Upper lobe of left lung (tissue), 6 donors: ENCODE data around the gene OLAH. TPM values are rescaled to one million over a fixed set of nuclear protein-coding genes. Genes with fewer than 3 reads are reported as not detected.

ENCODE experiments used
- ATAC-seq, 2 donors: fragments of 200-7000 bp; cut with Tn5 transposase; one replicate each; pipeline ENCODE4 v1.9.1; 2022; ENCODE audit warnings: mild to moderate bottlenecking in 2 of 2, moderate library complexity in 2 of 2; ENCODE audit not compliant: low FRiP score in 2 of 2
- DNase-seq, 2 donors: peaks; one replicate each; pipeline ENCODE4 v3.0.0-alpha.2; 2019 to 2020
- H3K27ac ChIP-seq, 4 donors: fragments of 200-600 bp; sonication (generic); one replicate each; pipeline ENCODE4 v1.5.1; 2016 to 2019
- H3K27me3 ChIP-seq, 4 donors: fragments of 200-600 bp; sonication (generic); one replicate each; pipeline ENCODE4 v1.5.1; 2017 to 2019
- H3K36me3 ChIP-seq, 4 donors: fragments of 200-600 bp; sonication (generic); one replicate each; pipeline ENCODE4 v1.5.1; 2016 to 2019
- H3K4me1 ChIP-seq, 4 donors: fragments of 200-600 bp; sonication (generic); one replicate each; pipeline ENCODE4 v1.5.1; 2018 to 2019
- H3K4me3 ChIP-seq, 4 donors: fragments of 200-600 bp; sonication (generic); one replicate each; pipeline ENCODE4 v1.5.1; 2017 to 2019; ENCODE audit warnings: mild to moderate bottlenecking in 2 of 4, moderate library complexity in 1 of 4
- H3K9me3 ChIP-seq, 4 donors: fragments of 200-600 bp; sonication (generic); one replicate each; pipeline ENCODE4 v1.5.1; 2018 to 2019
- EP300 ChIP-seq, 4 donors: sonication (generic); formaldehyde crosslinking; IDR thresholded peaks; one replicate each; pipeline ENCODE4 v1.5.1; 2017; ENCODE audit warnings: antibody characterized with exemption in 4 of 4, control low read depth in 2 of 4
- POLR2A ChIP-seq, 4 donors: fragments of 450-650 bp; IDR thresholded peaks; one replicate each; pipeline ENCODE4 v1.5.1; 2016 to 2017; ENCODE audit warnings: antibody characterized with exemption in 4 of 4, mild to moderate bottlenecking in 2 of 4
- POLR2AphosphoS5 ChIP-seq, 2 donors: sonication (generic); formaldehyde crosslinking; IDR thresholded peaks; one replicate each; pipeline ENCODE4 v1.5.1; 2017; ENCODE audit warnings: antibody characterized with exemption in 2 of 2
- WGBS, 2 donors: methylation state at CpG; one replicate each; pipeline ENCODE4 v1.1.5; 2017 to 2018; 5-methylcytosine and 5-hydroxymethylcytosine counted together
- total RNA-seq, 6 donors: library from RNA; depleted of rRNA in 4 of 6; stranded (reverse); fragments of >200 nt in 4 of 6; gene quantifications; one replicate each; pipeline versions ENCODE4 v1.1.0 to v1.2.1, GENCODE V29; 2016 to 2021
- TF ChIP-seq, protein P1 (sequence below), 6 experiments: fragments of 450-650 bp in 4 of 6; fragments of 200-600 bp in 2 of 6; sonication (generic) in 2 of 6; IDR thresholded peaks; one replicate each; pipeline ENCODE4 v1.5.1; 2016 to 2019; ENCODE audit warnings: antibody characterized with exemption in 6 of 6
- donor health status: DM: no; HTN: no; CAD: no; lungs with moderate emphysema.
- donor health status: DM: no; HTN: yes; CAD: no; lungs with severe emphysema.

The OLAH gene
- total RNA-seq, 6 donors from 2014 or later: 1.1 to 5.6 (median 2.4) TPM

DNA sequence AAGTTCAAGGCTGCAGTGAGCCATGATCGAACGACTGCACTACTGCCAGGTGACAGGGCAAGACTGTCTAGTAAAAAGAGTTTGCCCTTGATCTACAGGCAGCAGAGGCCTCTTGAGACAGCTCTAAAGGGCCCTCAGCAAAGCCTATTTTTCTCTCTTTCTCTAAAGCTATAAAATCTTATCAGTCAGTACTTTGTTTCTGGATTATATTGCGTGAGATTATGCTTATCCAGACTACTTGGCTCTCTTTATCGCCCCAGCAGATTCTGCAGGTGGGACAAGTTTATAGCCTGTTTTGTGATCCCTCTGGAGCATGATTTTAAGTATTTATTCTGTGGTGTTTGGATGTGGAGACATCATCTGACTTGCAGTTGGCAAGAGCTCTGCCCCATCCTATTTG lies 56.1 kb downstream of the OLAH start:
- TF ChIP-seq, protein P1, sequence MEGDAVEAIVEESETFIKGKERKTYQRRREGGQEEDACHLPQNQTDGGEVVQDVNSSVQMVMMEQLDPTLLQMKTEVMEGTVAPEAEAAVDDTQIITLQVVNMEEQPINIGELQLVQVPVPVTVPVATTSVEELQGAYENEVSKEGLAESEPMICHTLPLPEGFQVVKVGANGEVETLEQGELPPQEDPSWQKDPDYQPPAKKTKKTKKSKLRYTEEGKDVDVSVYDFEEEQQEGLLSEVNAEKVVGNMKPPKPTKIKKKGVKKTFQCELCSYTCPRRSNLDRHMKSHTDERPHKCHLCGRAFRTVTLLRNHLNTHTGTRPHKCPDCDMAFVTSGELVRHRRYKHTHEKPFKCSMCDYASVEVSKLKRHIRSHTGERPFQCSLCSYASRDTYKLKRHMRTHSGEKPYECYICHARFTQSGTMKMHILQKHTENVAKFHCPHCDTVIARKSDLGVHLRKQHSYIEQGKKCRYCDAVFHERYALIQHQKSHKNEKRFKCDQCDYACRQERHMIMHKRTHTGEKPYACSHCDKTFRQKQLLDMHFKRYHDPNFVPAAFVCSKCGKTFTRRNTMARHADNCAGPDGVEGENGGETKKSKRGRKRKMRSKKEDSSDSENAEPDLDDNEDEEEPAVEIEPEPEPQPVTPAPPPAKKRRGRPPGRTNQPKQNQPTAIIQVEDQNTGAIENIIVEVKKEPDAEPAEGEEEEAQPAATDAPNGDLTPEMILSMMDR (IDR thresholded peaks at IDR 0.05): no peak
- TF ChIP-seq POLR2AphosphoS5 (IDR thresholded peaks at IDR 0.05) (no peak), EP300 (IDR thresholded peaks at IDR 0.05) (no peak), POLR2A (IDR thresholded peaks at IDR 0.05) (no peak)
- no peaks in the 10 kb centered on the region for H3K9me3 ChIP-seq
- H3K27ac ChIP-seq: no peak overlapping the region
- H3K27me3 ChIP-seq: no peaks in the 10 kb centered on the region
- no peak for DNase-seq
- peaks cover 13 to 34% (median 23%) of the 10 kb centered on the region in 4 donors for H3K4me1 ChIP-seq
- 76 to 80% methylated on average over 4 of the region's 4 CpGs for WGBS, 2 donors
- H3K4me3 ChIP-seq: no peak overlapping the region
- peaks cover 11 to 37% (median 22%) of the 10 kb centered on the region in 4 donors for H3K36me3 ChIP-seq
- no peak for ATAC-seq

DNA sequence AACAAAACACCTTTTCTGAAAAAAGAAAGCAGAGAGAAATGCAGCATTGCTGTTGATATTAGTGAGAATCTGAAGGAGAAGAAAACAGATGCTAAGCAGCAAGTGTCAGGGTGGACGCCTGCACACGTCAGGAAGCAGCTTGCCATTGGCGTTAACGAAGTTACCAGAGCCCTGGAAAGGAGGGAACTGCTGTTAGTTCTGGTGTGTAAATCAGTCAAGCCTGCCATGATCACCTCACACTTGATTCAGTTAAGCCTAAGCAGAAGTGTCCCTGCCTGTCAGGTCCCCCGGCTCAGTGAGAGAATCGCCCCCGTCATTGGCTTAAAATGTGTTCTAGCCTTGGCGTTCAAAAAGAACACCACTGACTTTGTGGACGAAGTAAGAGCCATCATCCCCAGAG lies 59.8 kb downstream of the OLAH start:
- Histone ChIP-seq H3K4me3 (no peak overlapping the region), H3K9me3 (no peaks in the 10 kb centered on the region), H3K4me1 (peaks cover 8 to 23% (median 15%) of the 10 kb centered on the region in 4 donors), H3K36me3 (peaks cover 11 to 56% (median 28%) of the 10 kb centered on the region in 4 donors), H3K27ac (no peak overlapping the region), H3K27me3 (no peaks in the 10 kb centered on the region)
- ATAC-seq (no peak), DNase-seq (no peak)
- 92 to 94% methylated on average over 9 of the region's 9 CpGs for WGBS, 2 donors
- TF ChIP-seq POLR2AphosphoS5 (IDR thresholded peaks at IDR 0.05) (no peak), EP300 (IDR thresholded peaks at IDR 0.05) (no peak), POLR2A (IDR thresholded peaks at IDR 0.05) (no peak)
- TF ChIP-seq, protein P1 (IDR thresholded peaks at IDR 0.05): no peak

DNA sequence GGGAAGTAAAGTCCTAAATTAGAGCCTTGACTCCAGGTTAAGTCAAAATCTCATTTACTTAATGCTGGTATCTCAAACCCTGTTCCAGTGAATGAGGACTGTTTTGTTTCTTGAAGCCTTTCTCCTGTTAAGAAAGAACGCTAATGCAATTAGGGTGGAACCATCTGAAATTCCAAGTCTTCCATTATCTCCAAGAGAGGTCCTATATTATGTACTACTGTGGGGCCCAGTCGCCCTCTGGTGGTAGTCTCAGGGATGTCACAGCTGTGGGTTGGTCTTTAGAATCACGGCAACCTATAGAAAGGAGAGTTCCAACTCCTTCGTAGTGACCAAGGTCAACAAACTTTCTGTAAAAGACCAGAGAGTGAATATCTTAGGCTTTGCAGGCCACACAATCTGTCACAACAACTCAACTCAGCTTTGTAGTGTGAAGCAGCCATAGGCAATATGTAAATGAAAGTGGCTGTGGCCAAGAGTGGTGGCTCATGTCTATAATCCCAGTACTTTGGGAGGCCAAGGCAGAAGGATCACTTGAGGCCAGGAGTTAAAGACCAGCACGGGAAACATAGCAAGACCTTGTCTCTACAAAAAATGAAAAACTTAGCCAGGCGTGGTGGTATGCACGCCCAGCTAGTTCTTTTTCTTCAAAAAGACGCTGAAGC lies 62.7 kb downstream of the OLAH start:
- 46 to 64% methylated on average over 8 of the region's 8 CpGs for WGBS, 2 donors
- H3K27me3 ChIP-seq: no peaks in the 10 kb centered on the region
- H3K4me1 ChIP-seq: peaks cover 0 to 6% (median 2%) of the 10 kb centered on the region in 4 donors
- DNase-seq (peak in 1 of 2 donors; percentile 83), ATAC-seq (peak; percentile 90 to 91)
- no peak overlapping the region for H3K27ac ChIP-seq
- H3K9me3 ChIP-seq: no peaks in the 10 kb centered on the region
- H3K4me3 ChIP-seq: no peak overlapping the region
- TF ChIP-seq, protein P1 (IDR thresholded peaks at IDR 0.05): peak; percentile 60 to 83 (median 81)
- no peak for TF ChIP-seq EP300 (IDR thresholded peaks at IDR 0.05)
- peaks cover 15 to 67% (median 29%) of the 10 kb centered on the region in 4 donors for H3K36me3 ChIP-seq

DNA sequence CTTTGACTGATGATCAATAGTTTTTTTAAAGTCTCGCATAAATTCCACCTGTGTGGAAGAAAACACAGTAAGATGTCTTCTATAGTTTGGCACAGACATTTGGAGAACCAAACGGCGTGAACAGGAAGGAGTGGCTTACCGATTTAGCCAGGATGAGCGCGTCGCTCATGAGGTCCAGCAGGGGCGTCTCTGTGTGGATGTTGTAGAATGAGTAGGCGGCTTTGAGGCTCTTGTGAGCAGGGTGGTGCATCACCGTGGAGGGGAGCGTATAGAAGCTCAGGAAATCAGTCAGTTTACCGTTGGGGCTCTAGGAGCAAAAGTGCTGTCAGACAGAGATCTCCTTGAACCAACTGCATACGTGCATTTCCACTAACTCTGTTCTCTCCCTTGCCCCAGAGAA lies 68.9 kb downstream of the OLAH start:
- no peak for DNase-seq
- H3K4me3 ChIP-seq: no peak overlapping the region
- H3K36me3 ChIP-seq: peaks cover 4 to 60% (median 5%) of the 10 kb centered on the region in 4 donors
- H3K27me3 ChIP-seq: no peaks in the 10 kb centered on the region
- TF ChIP-seq, protein P1 (IDR thresholded peaks at IDR 0.05): no peak
- ATAC-seq: no peak
- WGBS, 2 donors: 96% methylated on average over 13 of the region's 13 CpGs
- H3K27ac ChIP-seq: no peak overlapping the region
- no peaks in the 10 kb centered on the region for H3K9me3 ChIP-seq
- H3K4me1 ChIP-seq: no peaks in the 10 kb centered on the region

DNA sequence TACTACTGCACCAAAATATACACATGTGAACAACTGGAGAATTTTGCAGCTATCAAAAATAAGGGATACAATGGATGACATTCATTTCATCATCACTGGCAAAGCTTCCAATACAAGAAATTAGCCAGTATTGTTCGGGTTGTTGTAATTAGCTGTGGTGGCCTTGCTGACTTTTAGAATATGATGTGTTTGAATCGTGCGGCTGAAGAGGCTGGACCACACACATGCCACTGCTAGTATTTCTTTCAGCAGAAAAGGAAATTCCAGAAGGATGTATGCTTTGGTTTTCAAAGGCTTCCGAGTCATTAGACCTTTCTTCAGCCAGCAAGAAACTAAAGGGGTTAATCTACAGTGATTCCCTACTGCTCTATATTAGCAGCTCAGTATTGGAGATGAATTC lies 70.0 kb downstream of the OLAH start:
- H3K9me3 ChIP-seq: no peaks in the 10 kb centered on the region
- no peaks in the 10 kb centered on the region for H3K27me3 ChIP-seq
- 83 to 92% methylated on average over 4 of the region's 4 CpGs for WGBS, 2 donors
- no peak overlapping the region for H3K27ac ChIP-seq
- DNase-seq (no peak), ATAC-seq (no peak)
- no peaks in the 10 kb centered on the region for H3K4me1 ChIP-seq
- no peak for TF ChIP-seq POLR2AphosphoS5 (IDR thresholded peaks at IDR 0.05)
- TF ChIP-seq, protein P1 (IDR thresholded peaks at IDR 0.05): no peak
- TF ChIP-seq EP300 (IDR thresholded peaks at IDR 0.05): no peak
- TF ChIP-seq POLR2A (IDR thresholded peaks at IDR 0.05): no peak
- H3K36me3 ChIP-seq: peaks cover 3 to 61% (median 9%) of the 10 kb centered on the region in 4 donors
- no peak overlapping the region for H3K4me3 ChIP-seq
